ENCODE results near the gene PPP6R3.

The PPP6R3 gene

DNA sequence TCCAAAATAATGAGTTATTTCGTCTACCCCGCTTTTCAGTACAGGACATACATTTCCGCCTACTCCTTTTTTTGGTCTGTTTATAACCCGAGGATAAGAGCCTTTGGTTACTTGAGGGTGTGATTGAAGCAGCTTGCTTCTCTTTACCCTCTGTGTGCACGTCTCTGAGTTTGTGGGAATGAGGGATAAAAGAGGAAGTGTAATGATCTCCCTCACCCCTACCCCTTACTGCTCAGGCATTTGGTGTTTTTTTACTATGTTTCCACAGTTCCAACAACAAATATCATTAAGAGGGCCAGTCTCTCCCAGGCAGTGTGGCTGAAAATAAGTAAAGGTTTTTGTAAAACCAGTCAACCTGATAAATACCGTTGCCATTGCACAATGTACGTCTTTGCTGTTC, 140.6 kb downstream of the PPP6R3 start:
- TF ChIP-seq, protein P1, sequence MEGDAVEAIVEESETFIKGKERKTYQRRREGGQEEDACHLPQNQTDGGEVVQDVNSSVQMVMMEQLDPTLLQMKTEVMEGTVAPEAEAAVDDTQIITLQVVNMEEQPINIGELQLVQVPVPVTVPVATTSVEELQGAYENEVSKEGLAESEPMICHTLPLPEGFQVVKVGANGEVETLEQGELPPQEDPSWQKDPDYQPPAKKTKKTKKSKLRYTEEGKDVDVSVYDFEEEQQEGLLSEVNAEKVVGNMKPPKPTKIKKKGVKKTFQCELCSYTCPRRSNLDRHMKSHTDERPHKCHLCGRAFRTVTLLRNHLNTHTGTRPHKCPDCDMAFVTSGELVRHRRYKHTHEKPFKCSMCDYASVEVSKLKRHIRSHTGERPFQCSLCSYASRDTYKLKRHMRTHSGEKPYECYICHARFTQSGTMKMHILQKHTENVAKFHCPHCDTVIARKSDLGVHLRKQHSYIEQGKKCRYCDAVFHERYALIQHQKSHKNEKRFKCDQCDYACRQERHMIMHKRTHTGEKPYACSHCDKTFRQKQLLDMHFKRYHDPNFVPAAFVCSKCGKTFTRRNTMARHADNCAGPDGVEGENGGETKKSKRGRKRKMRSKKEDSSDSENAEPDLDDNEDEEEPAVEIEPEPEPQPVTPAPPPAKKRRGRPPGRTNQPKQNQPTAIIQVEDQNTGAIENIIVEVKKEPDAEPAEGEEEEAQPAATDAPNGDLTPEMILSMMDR (IDR thresholded peaks at IDR 0.05; ENCODE audit: low read depth, low read length, missing control alignments): no peak

DNA sequence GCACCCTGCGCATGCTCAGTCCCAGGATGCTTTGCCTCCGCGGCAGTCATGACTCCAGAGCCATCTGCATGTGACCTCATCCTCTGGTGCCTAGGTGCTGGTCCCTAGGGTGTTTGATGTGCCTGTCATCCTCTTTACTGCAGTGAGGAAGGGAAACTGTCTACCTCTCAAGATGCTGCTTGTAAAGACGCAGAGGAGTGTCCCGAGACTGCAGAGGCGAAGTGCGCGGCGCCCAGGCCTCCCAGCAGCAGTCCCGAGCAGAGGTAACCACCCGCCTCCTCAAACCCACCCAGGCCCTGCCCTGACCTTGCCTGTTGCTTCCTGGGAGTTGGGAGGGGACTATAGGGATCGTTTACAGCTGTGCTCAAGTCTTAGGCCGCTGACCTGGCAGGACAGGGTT, 149.2 kb downstream of the PPP6R3 start:
- no peak for DNase-seq
- H3K27ac ChIP-seq: no peak overlapping the region
- peaks cover 53% of the 10 kb centered on the region for H3K36me3 ChIP-seq (replicated peaks)
- no peaks in the 10 kb centered on the region for H3K27me3 ChIP-seq (replicated peaks)
- in situ Hi-C loops (cut with HindIII; ENCODE audit: low pct_ligation_motif_present, low sequenced_read_pairs): no loop called here
- TF ChIP-seq, protein P1 (IDR thresholded peaks at IDR 0.05; ENCODE audit: low read depth, low read length, missing control alignments): no peak
- no peak overlapping the region for H3K4me3 ChIP-seq (ENCODE audit: low read depth, low read length)

More for the DNA sequence above, 140.6 kb downstream of the PPP6R3 start:
- H3K36me3 ChIP-seq (replicated peaks): peaks cover 80% of the 10 kb centered on the region
- no peak overlapping the region for H3K27ac ChIP-seq
- H3K27me3 ChIP-seq (replicated peaks): no peaks in the 10 kb centered on the region
- no peak for DNase-seq
- H3K4me3 ChIP-seq (ENCODE audit: low read depth, low read length): no peak overlapping the region
- in situ Hi-C loops (cut with HindIII; ENCODE audit: low pct_ligation_motif_present, low sequenced_read_pairs): no loop called here

DNA sequence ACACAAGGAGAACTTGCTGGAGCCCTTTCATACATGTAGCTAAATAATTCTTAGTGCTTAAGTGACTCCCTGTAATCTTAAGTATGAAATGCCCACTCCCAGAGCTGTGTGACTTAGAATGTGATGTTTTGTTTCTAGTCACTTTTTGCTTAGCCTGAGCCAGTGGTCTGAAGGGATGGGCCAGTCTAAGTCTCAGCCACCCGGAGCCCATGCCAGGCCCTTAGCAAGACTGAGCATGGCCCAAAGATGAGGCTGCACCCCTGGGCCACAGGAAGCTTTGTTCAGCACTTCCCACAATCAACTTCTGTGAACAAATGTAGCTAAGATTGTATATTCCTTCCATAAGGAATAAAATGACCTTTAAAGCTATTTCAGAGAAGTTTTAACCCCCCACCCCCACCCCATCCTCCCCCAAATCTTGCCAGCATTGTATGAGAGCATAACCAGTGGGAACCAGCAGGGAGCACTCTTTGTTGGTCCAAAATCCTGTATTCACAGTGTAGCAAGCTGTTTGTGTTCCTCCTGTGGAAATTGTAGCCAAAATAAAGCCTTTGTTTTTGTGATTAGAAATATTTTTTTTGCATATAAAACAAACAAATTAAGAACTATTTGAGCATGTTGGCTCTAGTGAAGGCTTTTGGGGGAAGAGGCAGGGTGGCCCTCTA, 150.0 kb downstream of the PPP6R3 start:
- no peak overlapping the region for H3K27ac ChIP-seq
- TF ChIP-seq, protein P1 (IDR thresholded peaks at IDR 0.05; ENCODE audit: low read depth, low read length, missing control alignments): peak; percentile 46
- no peaks in the 10 kb centered on the region for H3K27me3 ChIP-seq (replicated peaks)
- H3K36me3 ChIP-seq (replicated peaks): peaks cover 52% of the 10 kb centered on the region
- H3K4me3 ChIP-seq (ENCODE audit: low read depth, low read length): no peak overlapping the region
- in situ Hi-C loops (cut with HindIII; ENCODE audit: low pct_ligation_motif_present, low sequenced_read_pairs): no loop called here
- no peak for DNase-seq

DNA sequence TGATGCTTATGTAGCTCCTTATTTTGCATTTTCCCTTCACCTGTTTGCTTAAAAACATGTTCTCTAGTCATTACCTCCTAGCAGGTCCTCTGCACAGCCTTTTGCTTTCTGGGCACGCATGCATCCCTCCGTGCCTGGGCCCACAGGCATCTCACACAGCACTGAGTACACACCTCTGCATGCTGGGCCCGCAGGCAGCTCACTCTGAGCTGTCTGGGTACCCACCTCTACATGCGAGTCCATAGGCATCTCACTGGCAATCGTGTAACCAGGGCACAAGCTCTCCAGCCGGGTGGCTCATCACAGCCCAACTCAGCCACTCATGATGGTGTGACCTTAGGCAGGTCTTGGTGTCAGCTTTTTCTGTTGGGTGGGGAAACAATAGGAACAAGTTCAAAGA, 155.1 kb downstream of the PPP6R3 start:
- TF ChIP-seq, protein P1 (IDR thresholded peaks at IDR 0.05; ENCODE audit: low read depth, low read length, missing control alignments): no peak
- in situ Hi-C loops (cut with HindIII; ENCODE audit: low pct_ligation_motif_present, low sequenced_read_pairs): no loop called here
- H3K27me3 ChIP-seq (replicated peaks): no peaks in the 10 kb centered on the region

DNA sequence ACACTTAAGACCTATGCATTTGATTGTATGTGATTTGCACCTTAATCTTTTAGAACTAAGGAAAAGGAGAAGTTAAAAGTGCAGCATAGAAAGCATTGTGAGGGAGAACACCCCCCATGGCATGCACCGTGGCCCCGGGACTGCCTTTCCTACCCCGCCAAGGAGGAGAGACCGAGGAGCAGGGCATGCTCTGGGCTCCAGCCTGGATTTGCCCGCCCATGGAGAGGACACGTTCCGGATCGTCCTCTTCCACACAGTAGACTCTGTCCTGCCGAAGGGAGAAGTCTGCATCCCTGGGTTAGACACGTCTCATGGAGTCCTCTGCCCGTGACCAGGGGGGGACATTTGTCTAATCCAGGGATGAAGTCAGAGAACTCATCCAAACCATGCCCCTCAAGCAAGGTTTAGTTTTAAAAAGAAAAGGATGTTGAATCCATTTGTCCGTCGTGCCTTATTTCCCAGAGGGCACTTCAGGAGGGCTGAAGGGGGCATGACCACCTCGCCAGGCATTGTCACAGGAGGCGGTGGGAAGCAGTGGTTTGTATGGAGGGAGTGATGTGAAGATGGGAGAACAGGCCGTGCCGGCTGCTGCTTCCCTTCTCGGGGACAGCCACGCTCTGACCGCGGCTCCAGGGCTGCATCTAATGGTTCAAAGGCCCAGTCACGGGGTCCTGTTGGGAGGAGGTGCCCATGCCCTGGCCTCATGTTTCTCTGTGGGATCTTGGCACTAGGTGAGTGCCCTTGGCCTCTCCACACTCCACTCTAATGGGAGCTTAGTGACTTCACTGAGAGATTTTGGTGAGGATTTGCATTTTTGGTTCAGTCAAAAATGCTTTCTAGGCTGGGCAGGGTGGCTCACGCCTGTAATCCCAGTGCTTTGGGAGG, 157.6 kb downstream of the PPP6R3 start:
- Histone ChIP-seq H3K36me3 (replicated peaks) (peaks cover 16% of the 10 kb centered on the region), H3K27ac (no peak overlapping the region), H3K4me3 (ENCODE audit: low read depth, low read length) (no peak overlapping the region), H3K27me3 (replicated peaks) (no peaks in the 10 kb centered on the region)
- TF ChIP-seq, protein P1 (IDR thresholded peaks at IDR 0.05; ENCODE audit: low read depth, low read length, missing control alignments): no peak
- no peak for DNase-seq
- in situ Hi-C loops (cut with HindIII; ENCODE audit: low pct_ligation_motif_present, low sequenced_read_pairs): no loop called here

More for the DNA sequence above, 155.1 kb downstream of the PPP6R3 start:
- no peak overlapping the region for H3K4me3 ChIP-seq (ENCODE audit: low read depth, low read length)
- peaks cover 24% of the 10 kb centered on the region for H3K36me3 ChIP-seq (replicated peaks)
- H3K27ac ChIP-seq: no peak overlapping the region
- no peak for DNase-seq
